MM.1S (cell line): Measurements from ENCODE around the gene TMEM141.

ENCODE experiments used
- DNase-seq: peaks from one replicate; pipeline ENCODE4 v3.0.0-alpha.2; 2015
- H2AFZ ChIP-seq: fragments of 300-600 bp; sonication (generic); 2 replicates; pipeline ENCODE4 v1.6.0; 2016; ENCODE audit warnings: antibody characterized with exemption, low read length
- H3F3A ChIP-seq: fragments of 300-600 bp; sonication (generic); 2 replicates; pipeline ENCODE4 v1.6.1; 2016; ENCODE audit warnings: mild to moderate bottlenecking, antibody characterized with exemption, low read length, moderate library complexity, mixed read lengths; ENCODE audit not compliant: insufficient read depth
- H3K27ac ChIP-seq: fragments of 300-600 bp; sonication (generic); 2 replicates; pipeline ENCODE4 v1.5.1; 2016; ENCODE audit warnings: mild to moderate bottlenecking, low read length
- H3K27me3 ChIP-seq: fragments of 300-600 bp; sonication (generic); replicated peaks from 2 replicates; pipeline ENCODE4 v1.6.0; 2016; ENCODE audit warnings: low read length; ENCODE audit not compliant: insufficient read depth
- H3K36me3 ChIP-seq: fragments of 300-600 bp; sonication (generic); replicated peaks from 2 replicates; pipeline ENCODE4 v1.6.1; 2016; ENCODE audit warnings: mild to moderate bottlenecking, low read length, mixed read lengths; ENCODE audit not compliant: insufficient read depth
- H3K4me1 ChIP-seq: fragments of 300-600 bp; sonication (generic); 2 replicates; pipeline ENCODE4 v1.6.1; 2016; ENCODE audit warnings: low read length, mixed read lengths
- H3K4me2 ChIP-seq: fragments of 300-600 bp; sonication (generic); 2 replicates; pipeline ENCODE4 v1.6.0; 2016; ENCODE audit warnings: low read depth, low read length
- H3K4me3 ChIP-seq: fragments of 300-600 bp; sonication (generic); 2 replicates; pipeline ENCODE4 v1.5.1; 2016; ENCODE audit warnings: low read length, mixed read lengths
- H3K79me2 ChIP-seq: fragments of 300-600 bp; sonication (generic); 2 replicates; pipeline ENCODE4 v1.6.1; 2016; ENCODE audit warnings: mixed run types, low read length, mixed read lengths
- H3K9ac ChIP-seq: fragments of 300-600 bp; sonication (generic); 2 replicates; pipeline ENCODE4 v1.6.1; 2016; ENCODE audit warnings: low read length, mixed read lengths
- H3K9me2 ChIP-seq: fragments of 300-600 bp; sonication (generic); replicated peaks from 2 replicates; pipeline ENCODE4 v1.6.1; 2016; ENCODE audit warnings: mild to moderate bottlenecking, low read length, mixed read lengths; ENCODE audit not compliant: insufficient read depth
- H3K9me3 ChIP-seq: fragments of 300-600 bp; sonication (generic); replicated peaks from 2 replicates; pipeline ENCODE4 v1.6.1; 2016; ENCODE audit warnings: mild to moderate bottlenecking, low read length, mixed read lengths; ENCODE audit not compliant: insufficient read depth
- H4K20me1 ChIP-seq: fragments of 300-600 bp; sonication (generic); 2 replicates; pipeline ENCODE4 v1.6.1; 2016; ENCODE audit warnings: mild to moderate bottlenecking, low read length, moderate library complexity, mixed read lengths; ENCODE audit not compliant: insufficient read depth
- EZH2 ChIP-seq: fragments of 300-600 bp; sonication (generic); optimal IDR thresholded peaks from 2 replicates; pipeline ENCODE3; 2017; ENCODE audit warnings: low read depth, mild to moderate bottlenecking, antibody characterized with exemption, low read length, mixed read lengths
- EZH2phosphoT487 ChIP-seq: fragments of 300-600 bp; sonication (generic); IDR thresholded peaks from 2 replicates; pipeline ENCODE4 v1.6.1; 2018; ENCODE audit warnings: antibody characterized with exemption, low read length
- TF ChIP-seq, protein P1 (sequence below): fragments of 300-600 bp; sonication (generic); IDR thresholded peaks from 2 replicates; pipeline ENCODE4 v1.5.1; 2016; ENCODE audit warnings: antibody characterized with exemption, low read length, mixed read lengths

The TMEM141 gene

DNA sequence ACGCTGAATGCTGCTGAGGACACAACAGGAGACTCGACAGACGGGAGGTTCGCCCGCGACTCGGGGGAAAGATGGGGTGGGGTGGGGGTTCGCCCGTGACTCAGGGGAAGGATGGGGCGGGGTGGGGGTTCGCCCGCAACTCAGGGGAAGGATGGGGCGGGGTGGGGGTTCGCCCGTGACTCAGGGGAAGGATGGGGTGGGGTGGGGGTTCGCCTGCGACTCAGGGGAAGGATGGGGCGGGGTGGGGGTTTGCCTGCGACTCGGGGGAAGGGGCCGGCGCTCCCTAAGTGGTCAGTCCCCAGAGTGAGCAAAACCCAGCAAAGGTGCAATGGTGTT is 45.0 kb upstream of the TMEM141 start:
- Histone ChIP-seq H3K4me1 (no peaks in the 10 kb centered on the region), H4K20me1 (no peaks in the 10 kb centered on the region), H3K4me2 (no peak overlapping the region), H3K27me3 (peaks cover 96% of the 10 kb centered on the region), H3K27ac (no peak overlapping the region), H3K9ac (no peak overlapping the region), H3K9me2 (no peaks in the 10 kb centered on the region), H3K4me3 (no peak overlapping the region), H3K9me3 (no peaks in the 10 kb centered on the region), H3K79me2 (no peaks in the 10 kb centered on the region), H3K36me3 (no peaks in the 10 kb centered on the region), H3F3A (no peaks in the 10 kb centered on the region), H2AFZ (no peak overlapping the region)
- TF ChIP-seq, protein P1, sequence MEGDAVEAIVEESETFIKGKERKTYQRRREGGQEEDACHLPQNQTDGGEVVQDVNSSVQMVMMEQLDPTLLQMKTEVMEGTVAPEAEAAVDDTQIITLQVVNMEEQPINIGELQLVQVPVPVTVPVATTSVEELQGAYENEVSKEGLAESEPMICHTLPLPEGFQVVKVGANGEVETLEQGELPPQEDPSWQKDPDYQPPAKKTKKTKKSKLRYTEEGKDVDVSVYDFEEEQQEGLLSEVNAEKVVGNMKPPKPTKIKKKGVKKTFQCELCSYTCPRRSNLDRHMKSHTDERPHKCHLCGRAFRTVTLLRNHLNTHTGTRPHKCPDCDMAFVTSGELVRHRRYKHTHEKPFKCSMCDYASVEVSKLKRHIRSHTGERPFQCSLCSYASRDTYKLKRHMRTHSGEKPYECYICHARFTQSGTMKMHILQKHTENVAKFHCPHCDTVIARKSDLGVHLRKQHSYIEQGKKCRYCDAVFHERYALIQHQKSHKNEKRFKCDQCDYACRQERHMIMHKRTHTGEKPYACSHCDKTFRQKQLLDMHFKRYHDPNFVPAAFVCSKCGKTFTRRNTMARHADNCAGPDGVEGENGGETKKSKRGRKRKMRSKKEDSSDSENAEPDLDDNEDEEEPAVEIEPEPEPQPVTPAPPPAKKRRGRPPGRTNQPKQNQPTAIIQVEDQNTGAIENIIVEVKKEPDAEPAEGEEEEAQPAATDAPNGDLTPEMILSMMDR = no peak
- TF ChIP-seq EZH2 = no peak
- TF ChIP-seq EZH2phosphoT487 = no peak
- no peak for DNase-seq

DNA sequence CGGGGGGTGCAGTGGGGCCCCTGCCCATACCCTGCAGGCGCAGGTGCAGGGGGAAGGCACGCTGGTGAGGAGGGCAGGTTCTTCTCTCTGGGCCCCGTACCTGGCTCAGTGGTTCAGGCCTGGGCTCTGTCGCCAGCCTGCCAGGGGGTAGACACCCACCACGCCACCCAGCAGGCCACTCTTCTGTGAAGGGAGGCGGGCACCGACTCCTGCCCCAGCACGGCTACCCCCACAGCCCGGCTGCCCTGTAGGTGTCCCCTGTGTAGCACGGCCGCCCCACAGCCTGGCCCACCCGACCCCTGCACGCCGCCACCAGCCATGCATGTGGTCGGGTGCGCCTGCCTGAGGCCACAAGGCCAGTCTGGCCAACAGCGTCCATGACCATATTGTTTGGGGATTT is 44.5 kb upstream of the TMEM141 start:
- Histone ChIP-seq H2AFZ (no peak overlapping the region), H3K79me2 (no peaks in the 10 kb centered on the region), H3K27me3 (peaks cover 96% of the 10 kb centered on the region), H4K20me1 (no peaks in the 10 kb centered on the region), H3K9me3 (no peaks in the 10 kb centered on the region), H3K9ac (no peak overlapping the region), H3K9me2 (no peaks in the 10 kb centered on the region), H3K27ac (no peak overlapping the region), H3K4me3 (no peak overlapping the region), H3K4me2 (no peak overlapping the region), H3K36me3 (no peaks in the 10 kb centered on the region), H3K4me1 (no peaks in the 10 kb centered on the region), H3F3A (no peaks in the 10 kb centered on the region)
- TF ChIP-seq EZH2 (peak; percentile 49), EZH2phosphoT487 (no peak)
- TF ChIP-seq, protein P1 = no peak
- no peak for DNase-seq

DNA sequence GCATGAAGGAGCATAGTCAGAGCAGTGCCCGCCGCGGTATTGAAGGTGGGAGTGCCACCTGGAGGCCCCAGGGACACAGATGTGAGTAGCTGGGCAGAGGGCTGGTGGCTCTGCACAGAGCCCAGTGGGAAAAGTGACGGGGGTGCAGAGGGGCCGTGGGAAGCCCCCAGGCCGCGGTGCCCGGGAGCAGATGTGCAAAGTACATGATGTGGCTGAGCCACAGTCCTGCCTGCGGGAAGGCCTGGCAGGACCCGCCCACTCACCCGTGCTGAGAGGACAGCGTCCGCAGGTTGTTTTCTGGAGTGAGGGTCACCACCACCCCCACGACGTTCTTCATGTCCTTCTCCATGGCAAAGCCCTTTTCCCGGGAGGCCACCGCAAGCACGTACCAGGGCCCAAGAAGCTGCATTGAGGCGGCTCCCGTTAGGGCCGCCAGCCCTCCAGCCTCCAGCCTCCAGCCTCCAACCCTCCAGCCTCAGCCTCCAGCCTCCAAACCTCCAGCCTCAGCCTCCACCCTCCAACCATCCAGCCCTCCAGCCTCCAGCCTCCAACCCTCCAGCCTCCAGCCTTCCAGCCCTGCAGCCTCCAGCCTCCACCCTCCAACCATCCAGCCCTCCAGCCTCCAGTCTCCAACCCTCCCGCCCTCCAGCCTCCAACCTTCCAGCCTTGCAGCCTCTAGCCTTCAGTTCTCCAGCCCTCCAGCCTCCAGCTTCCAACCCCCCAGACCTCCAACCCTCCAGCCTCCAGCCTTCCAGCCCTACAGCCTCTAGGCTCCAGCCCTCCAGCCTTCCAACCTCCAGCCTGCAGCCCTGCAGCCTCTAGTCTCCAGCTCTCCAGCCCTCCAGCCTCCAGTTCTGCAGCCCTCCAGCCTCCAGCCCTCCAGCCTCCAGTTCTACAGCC is 43.7 kb upstream of the TMEM141 start:
- H2AFZ ChIP-seq = no peak overlapping the region
- no peaks in the 10 kb centered on the region for H3F3A ChIP-seq
- H3K9me3 ChIP-seq = no peaks in the 10 kb centered on the region
- H3K9me2 ChIP-seq = no peaks in the 10 kb centered on the region
- no peak for DNase-seq
- H3K79me2 ChIP-seq = no peaks in the 10 kb centered on the region
- H3K9ac ChIP-seq = no peak overlapping the region
- no peak overlapping the region for H3K4me3 ChIP-seq
- TF ChIP-seq EZH2 = no peak
- TF ChIP-seq, protein P1 = no peak
- no peak for TF ChIP-seq EZH2phosphoT487
- no peak overlapping the region for H3K4me2 ChIP-seq
- H3K27ac ChIP-seq = no peak overlapping the region
- H3K27me3 ChIP-seq = peaks cover 96% of the 10 kb centered on the region
- no peaks in the 10 kb centered on the region for H4K20me1 ChIP-seq
- H3K36me3 ChIP-seq = no peaks in the 10 kb centered on the region
- no peaks in the 10 kb centered on the region for H3K4me1 ChIP-seq
